Endothelial cell of umbilical vein (primary cell): Measurements from ENCODE around the gene HTR3E. TPM values are rescaled to one million over a fixed set of nuclear protein-coding genes. Genes with fewer than 3 reads are reported as not detected.
A peak's percentile ranks its signal among the peaks of the same experiment; 100 is the strongest.
"Not testable (repeated sequence)": the region's sequence is repeated elsewhere in the genome, so short reads cannot be mapped to it uniquely, and the experiment has no call there.

Source experiments
- BruUV-seq: library from RNA; stranded (reverse); fragments of 400-500 nt; replicated peaks from 2 replicates; lab custom pipeline; 2021; lab: Mats Ljungman, UMichigan
- CTCF ChIA-PET: fragments of 300-600, 350-600 bp; sonication (Branson Sonifier 250); formaldehyde crosslinking; loops from one replicate; lab custom pipeline; 2021; ENCODE audit warnings: antibody characterized with exemption, inconsistent platforms; lab: Charles Lee
- POLR2A ChIA-PET: fragments of 300-600, 350-600 bp; sonication (Branson Sonifier 250); formaldehyde crosslinking; loops from one replicate; lab custom pipeline; 2021; ENCODE audit warnings: antibody characterized with exemption, inconsistent platforms; lab: Charles Lee
- DNase-seq: peaks from one replicate; pipeline ENCODE4 v3.0.0-alpha.2; 2011; ENCODE audit warnings: low read depth, low spot score
- FAIRE-seq: peaks from 2 replicates; lab custom pipeline; 2011; peaks lifted over from hg19 to GRCh38; lab: Jason Lieb, UNC
- H2AFZ ChIP-seq: 2 replicates; pipeline ENCODE4 v1.6.0; 2012; ENCODE audit warnings: low read depth, low read length, control low read depth, inconsistent platforms
- H3K27ac ChIP-seq: 2 replicates; pipeline ENCODE4 v1.5.1; 2011; ENCODE audit warnings: low read depth, mild to moderate bottlenecking, control low read depth, low read length, moderate library complexity; ENCODE audit not compliant: insufficient read depth
- H3K27me3 ChIP-seq, 2 experiments: 2 replicates each; pipeline versions ENCODE4 v1.6.0 to v1.6.1; 2011; ENCODE audit warnings: low read length in 2 of 2, mixed read lengths in 1 of 2; ENCODE audit not compliant: control insufficient read depth in 2 of 2, insufficient read depth in 2 of 2
- H3K36me3 ChIP-seq, 2 experiments: 2 replicates in 1 of 2; 3 replicates in 1 of 2; pipeline ENCODE4 v1.5.1; 2011; ENCODE audit warnings: low read length in 2 of 2, mild to moderate bottlenecking in 1 of 2, moderate library complexity in 1 of 2; ENCODE audit not compliant: control insufficient read depth in 2 of 2, insufficient read depth in 2 of 2; ENCODE audit errors: extremely low read depth in 1 of 2
- H3K4me1 ChIP-seq: 3 replicates; pipeline ENCODE4 v1.5.1; 2011; ENCODE audit warnings: mild to moderate bottlenecking, low read length; ENCODE audit not compliant: control insufficient read depth, insufficient read depth; ENCODE audit errors: extremely low read depth
- H3K4me2 ChIP-seq: 2 replicates; pipeline ENCODE4 v1.6.1; 2011; ENCODE audit warnings: low read length, control low read depth, mixed read lengths; ENCODE audit not compliant: insufficient read depth
- H3K4me3 ChIP-seq, 3 experiments: fragments of 200-600 bp in 1 of 3; sonication (generic), shearing (Covaris generic) in 1 of 3; replicated peaks in 1 of 3; 2 replicates each; pipeline ENCODE4 v1.5.1; 2011 to 2016; ENCODE audit warnings: control low read depth in 3 of 3, low read length in 3 of 3, mild to moderate bottlenecking in 2 of 3, inconsistent platforms in 1 of 3, low read depth in 1 of 3, moderate library complexity in 1 of 3; ENCODE audit not compliant: insufficient read depth in 1 of 3
- H3K79me2 ChIP-seq: 2 replicates; pipeline ENCODE4 v1.6.0; 2012; ENCODE audit warnings: low read length, inconsistent platforms; ENCODE audit not compliant: control insufficient read depth, insufficient read depth
- H3K9ac ChIP-seq: replicated peaks from 2 replicates; pipeline ENCODE3; 2011; ENCODE audit warnings: low read length, control low read depth; ENCODE audit not compliant: insufficient read depth; ENCODE audit errors: extremely low read depth
- H3K9me1 ChIP-seq: replicated peaks from 3 replicates; pipeline ENCODE4 v1.6.0; 2011; ENCODE audit warnings: mild to moderate bottlenecking, low read length; ENCODE audit not compliant: control insufficient read depth, insufficient read depth; ENCODE audit errors: extremely low read depth
- H3K9me3 ChIP-seq: replicated peaks from 2 replicates; pipeline ENCODE4 v1.5.1; 2012; ENCODE audit warnings: low read length, inconsistent platforms; ENCODE audit not compliant: control insufficient read depth, insufficient read depth
- H4K20me1 ChIP-seq: replicated peaks from 2 replicates; pipeline ENCODE3; 2011; ENCODE audit warnings: mild to moderate bottlenecking, low read length; ENCODE audit not compliant: control insufficient read depth, insufficient read depth; ENCODE audit errors: extremely low read depth
- CTCF ChIP-seq, 2 donors: IDR thresholded peaks; 1 replicate in 1 of 2; 2 replicates in 1 of 2; pipeline ENCODE4 v1.5.1; 2011; ENCODE audit warnings: low read length in 2 of 2, mild to moderate bottlenecking in 2 of 2, moderate library complexity in 2 of 2, control low read depth in 1 of 2, inconsistent platforms in 1 of 2, low read depth in 1 of 2; ENCODE audit not compliant: insufficient read depth in 1 of 2; ENCODE audit errors: extremely low read depth in 1 of 2
- EZH2 ChIP-seq: IDR thresholded peaks from 2 replicates; pipeline ENCODE4 v1.6.1; 2012; ENCODE audit warnings: borderline replicate concordance, low read depth, mild to moderate bottlenecking, moderate library complexity, low read length, inconsistent platforms; ENCODE audit not compliant: severe bottlenecking
- FOS ChIP-seq: IDR thresholded peaks from 2 replicates; pipeline ENCODE4 v1.6.1; 2011; ENCODE audit warnings: mild to moderate bottlenecking, low read length, moderate library complexity, borderline replicate concordance; ENCODE audit not compliant: insufficient read depth
- JUN ChIP-seq: IDR thresholded peaks from 2 replicates; pipeline ENCODE4 v1.6.1; 2011; ENCODE audit warnings: borderline replicate concordance, low read depth; ENCODE audit not compliant: insufficient read length, insufficient read depth
- MAX ChIP-seq: IDR thresholded peaks from 2 replicates; pipeline ENCODE4 v1.6.1; 2011; ENCODE audit not compliant: insufficient read depth, insufficient read length
- MYC ChIP-seq: IDR thresholded peaks from one replicate; pipeline ENCODE4 v1.6.1; 2011; ENCODE audit warnings: mild to moderate bottlenecking, low read depth, low read length
- POLR2A ChIP-seq: IDR thresholded peaks from 2 replicates; pipeline ENCODE4 v1.6.1; 2012; ENCODE audit warnings: low read depth, mild to moderate bottlenecking, control low read depth, low read length
- POLR2AphosphoS5 ChIP-seq: IDR thresholded peaks from 2 replicates; pipeline ENCODE4 v1.6.1; 2012; ENCODE audit warnings: low read depth, mild to moderate bottlenecking, control low read depth, low read length, moderate library complexity; ENCODE audit not compliant: insufficient read depth
- dilution Hi-C: fragments of 300-500 bp; cut with MboI; formaldehyde crosslinking; loops from one replicate; pipeline ENCODE4 v1.15.0; 2019; ENCODE audit warnings: low sequenced_read_pairs; ENCODE audit not compliant: extremely low pct_ligation_motif_present
- intact Hi-C: fragments of 100-400 bp; cut with micrococcal nuclease; formaldehyde crosslinking; loops from one replicate; pipeline ENCODE4 v1.10.0; 2022
- polyA plus RNA-seq, 4 experiments: library from polyadenylated mRNA; depleted of rRNA in 3 of 4; stranded (reverse) in 3 of 4; unstranded in 1 of 4; fragments of >200 nt; gene quantifications; 2 replicates each; pipeline versions ENCODE4 v1.2.1 to v1.2.3, GENCODE V29; 2011 to 2012; ENCODE audit warnings: missing spikeins in 1 of 4
- total RNA-seq: library from RNA; stranded (reverse); gene quantifications from 2 replicates; pipeline ENCODE4 v1.2.3, GENCODE V29; 2021

HTR3E gene
- total and polyA plus RNA-seq, 2 donors (not counting 3 experiments of a cell fraction or from before 2014, with no cell fraction given), result not detected

GRCh38 chr3:184149770-184150169 is 52.9 kb downstream of the HTR3E start:
- intact Hi-C loops, FAIRE-seq, H3K4me2 ChIP-seq, dilution Hi-C loops, BruUV-seq, H3K9me3 ChIP-seq, H3K4me1 ChIP-seq, H3K9ac ChIP-seq, H3K4me3 ChIP-seq, H2AFZ ChIP-seq, POLR2A ChIA-PET, H3K9me1 ChIP-seq, DNase-seq, H3K27me3 ChIP-seq, H4K20me1 ChIP-seq, H3K79me2 ChIP-seq, H3K27ac ChIP-seq: not testable (repeated sequence)
- peak in 1 of 2 donors; percentile 37 for TF ChIP-seq CTCF (IDR thresholded peaks at IDR 0.05; ENCODE audit: extremely low read depth in 1 of 2, insufficient read depth in 1 of 2, low read depth in 1 of 2, low read length in 2 of 2)
- CTCF ChIA-PET, result interaction anchor here (1.0 to 1.1 kb wide), 2 partner anchors 15 to 254 kb away, joined by 3 to 4 read pairs; partner anchors contain the start of gene EIF2B5
- H3K36me3 ChIP-seq, result peaks cover 5 to 11% of the 10 kb centered on the region in 2 experiments

GRCh38 chr3:184154885-184155643 is 58.2 kb downstream of the HTR3E start, which contains the start of gene DVL3:
TSS of gene DVL3 (plus strand) at chr3:184155377. CDS start at chr3:184155636, 259 bp downstream.
- dilution Hi-C loops, result no loop called here
- Histone ChIP-seq H3K27me3 (no peaks in the 10 kb centered on the region), H3K9me1 (no peaks in the 10 kb centered on the region), H3K27ac (peak within 1 kb of the TSS; percentile 25), H4K20me1 (no peaks in the 10 kb centered on the region), H3K4me1 (peaks cover 17% of the 10 kb centered on the region), H3K79me2 (peaks cover 40% of the 10 kb centered on the region), H3K36me3 (no peaks in the 10 kb centered on the region), H3K4me2 (peak within 1 kb of the TSS; percentile 97), H3K4me3 (peak within 1 kb of the TSS; percentile 78 to 87 (median 83)), H3K9me3 (no peaks in the 10 kb centered on the region), H3K9ac (peak within 1 kb of the TSS; percentile 80), H2AFZ (peak within 1 kb of the TSS; percentile 83)
- ChIA-PET CTCF (interaction anchor here (0.7 to 2.6 kb wide), 6 partner anchors 10 to 251 kb away, joined by 3 to 11 read pairs (median 4); partner anchors contain the start of genes ABCF3, AP2M1 and EIF2B5), POLR2A (interaction anchor here (0.8 kb wide), 1 partner anchor 173 kb away, joined by 8 read pairs; no protein-coding TSS in a partner anchor)
- FAIRE-seq (peak; percentile 70), DNase-seq (peak; percentile 40)
- intact Hi-C loops, result loop anchor here (1.0 kb wide), 1 partner anchor 20 kb away; the partner anchor contains the start of gene EIF2B5
- no TSS peak for BruUV-seq
- no peak for TF ChIP-seq JUN
- no peak for TF ChIP-seq MYC
- no peak for TF ChIP-seq MAX
- no peak for TF ChIP-seq CTCF (IDR thresholded peaks at IDR 0.05; ENCODE audit: extremely low read depth in 1 of 2, insufficient read depth in 1 of 2, low read depth in 1 of 2, low read length in 2 of 2)
- TF ChIP-seq FOS, result no peak
- peak; percentile 61 for TF ChIP-seq POLR2A
- peak; percentile 42 for TF ChIP-seq POLR2AphosphoS5
- TF ChIP-seq EZH2, result no peak
